Subcutaneous abdominal adipose tissue (tissue), 5 donors: ENCODE data around the gene ADAMTSL5.

Experiments used
- H3K27ac ChIP-seq: one replicate; pipeline ENCODE4 v1.7.0; 2013; ENCODE audit warnings: low read depth, mild to moderate bottlenecking, inconsistent platforms, low read length, moderate library complexity
- H3K27me3 ChIP-seq, 5 donors: one replicate each; pipeline ENCODE4 v1.7.0; 2013; ENCODE audit warnings: low read length in 5 of 5, inconsistent platforms in 1 of 5; ENCODE audit not compliant: control insufficient read depth in 5 of 5, insufficient read depth in 4 of 5
- H3K36me3 ChIP-seq, 5 donors: one replicate each; pipeline ENCODE4 v1.7.0; 2013; ENCODE audit warnings: low read length in 5 of 5; ENCODE audit not compliant: control insufficient read depth in 5 of 5, insufficient read depth in 5 of 5
- H3K4me1 ChIP-seq, 5 donors: one replicate each; pipeline ENCODE4 v1.7.0; 2013; ENCODE audit warnings: low read length in 5 of 5, mild to moderate bottlenecking in 3 of 5, moderate library complexity in 1 of 5; ENCODE audit not compliant: control insufficient read depth in 5 of 5, insufficient read depth in 5 of 5
- H3K4me3 ChIP-seq, 5 donors: one replicate each; pipeline ENCODE4 v1.7.0; 2013; ENCODE audit warnings: low read length in 5 of 5, low read depth in 1 of 5
- H3K9ac ChIP-seq, 5 donors: one replicate each; pipeline ENCODE4 v1.7.0; 2013; ENCODE audit warnings: low read length in 5 of 5, mild to moderate bottlenecking in 4 of 5, moderate library complexity in 3 of 5
- H3K9me3 ChIP-seq, 5 donors: one replicate each; pipeline ENCODE4 v1.7.0; 2013; ENCODE audit warnings: low read length in 5 of 5; ENCODE audit not compliant: control insufficient read depth in 5 of 5
- donor health status: healthy.
- donor health status: healthy.
- donor health status: healthy.
- donor health status: healthy.
- donor health status: healthy.

The ADAMTSL5 gene

DNA sequence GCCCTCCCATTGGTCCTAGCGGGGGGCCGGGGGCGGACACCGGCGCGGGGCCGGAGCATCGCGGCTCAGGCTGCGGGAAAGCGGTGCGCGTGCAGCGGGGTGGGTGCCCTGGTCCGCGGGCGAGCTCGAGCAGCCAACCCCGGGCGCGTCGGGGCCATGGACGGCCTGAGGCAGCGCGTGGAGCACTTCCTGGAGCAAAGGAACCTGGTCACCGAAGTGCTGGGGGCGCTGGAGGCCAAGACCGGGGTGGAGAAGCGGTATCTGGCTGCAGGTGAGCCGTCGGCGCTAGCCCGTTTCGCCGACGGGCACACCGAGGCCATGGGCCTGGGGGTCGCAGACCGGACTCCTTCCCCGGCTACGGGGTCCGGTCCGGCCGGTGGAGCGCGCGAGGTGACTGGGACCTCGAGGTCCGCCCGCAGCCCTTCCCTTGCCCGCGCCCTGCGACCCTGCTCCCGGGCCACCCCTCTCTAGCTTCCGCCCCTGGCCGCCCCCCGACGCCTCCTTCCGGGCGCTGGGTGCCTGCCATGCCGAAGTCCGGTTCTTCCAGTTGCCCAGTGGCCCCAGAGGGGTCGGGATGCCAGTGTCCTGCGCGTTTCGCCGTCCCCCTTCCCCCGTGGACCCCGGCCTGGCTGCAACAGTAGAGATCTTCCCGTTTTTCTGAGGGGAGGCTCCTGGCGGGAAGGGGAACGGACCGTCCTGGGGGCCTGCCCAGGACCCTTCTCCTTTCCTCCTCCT, 21.5 kb downstream of the ADAMTSL5 start, which contains the start of gene REEP6:
REEP6 (plus strand) TSS at position 68 of the 735 bp plus-strand sequence; CDS start at position 157, 89 bp downstream.
- no peaks in the 10 kb centered on the region for H3K9me3 ChIP-seq
- no peaks in the 10 kb centered on the region for H3K36me3 ChIP-seq
- H3K27ac ChIP-seq: no peak within 1 kb of the TSS
- H3K27me3 ChIP-seq: peaks cover 0 to 14% (median 4%) of the 10 kb centered on the region in 5 donors
- H3K9ac ChIP-seq: peak within 1 kb of the TSS in 4 of 5 donors; percentile 40 to 71 (median 52)
- H3K4me1 ChIP-seq: peaks cover 0 to 44% (median 33%) of the 10 kb centered on the region in 5 donors
- peak within 1 kb of the TSS; percentile 73 to 80 (median 77) for H3K4me3 ChIP-seq

DNA sequence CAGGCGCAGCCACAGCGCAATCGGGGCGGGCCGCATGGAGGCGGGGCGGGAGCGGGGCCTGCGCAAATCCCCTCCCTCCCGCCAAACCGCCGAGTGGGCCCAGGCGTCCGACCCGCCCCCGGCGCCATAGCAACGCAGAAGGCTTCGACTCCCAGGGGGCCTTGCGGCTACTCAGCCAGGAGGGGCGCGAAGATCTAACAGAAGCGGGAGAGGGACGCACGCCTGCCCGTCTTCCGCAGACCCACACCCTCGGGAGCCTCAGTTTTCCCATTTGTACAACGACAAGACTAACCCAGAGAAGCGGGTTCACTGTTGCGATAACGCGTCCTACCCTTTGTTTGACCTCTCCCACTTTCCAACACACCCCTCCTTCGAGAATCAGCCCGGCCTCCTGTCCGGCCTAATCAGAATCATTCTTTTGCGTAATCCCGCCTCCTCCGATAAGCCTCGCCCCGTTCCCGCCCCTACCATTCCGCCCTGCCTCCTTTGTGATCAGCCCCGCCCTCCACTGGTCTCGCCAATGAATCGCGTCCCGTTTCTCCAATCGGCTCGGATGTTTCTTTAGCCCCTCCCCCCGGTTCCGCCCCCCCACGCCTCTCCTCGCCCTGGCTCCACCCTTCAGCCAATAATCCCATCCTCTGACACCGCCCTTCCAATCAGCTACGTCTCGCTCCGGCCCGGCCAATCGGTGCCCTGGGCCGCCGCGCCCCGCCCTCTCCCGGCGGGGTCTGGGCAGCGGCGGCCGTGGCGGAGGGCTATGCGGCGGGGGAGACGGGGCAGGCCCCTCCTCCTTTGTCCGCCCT, 22.3 kb downstream of the ADAMTSL5 start, which contains the start of gene PCSK4:
PCSK4 (minus strand) TSS at position 40 of the 803 bp plus-strand sequence; CDS start at position 36, 4 bp downstream.
- Histone ChIP-seq H3K4me3 (peak within 1 kb of the TSS; percentile 73 to 80 (median 77)), H3K9me3 (no peaks in the 10 kb centered on the region), H3K27me3 (peaks cover 0 to 10% (median 0%) of the 10 kb centered on the region in 5 donors), H3K4me1 (peaks cover 0 to 44% (median 33%) of the 10 kb centered on the region in 5 donors), H3K27ac (no peak within 1 kb of the TSS), H3K9ac (peak within 1 kb of the TSS in 4 of 5 donors; percentile 40 to 71 (median 52)), H3K36me3 (no peaks in the 10 kb centered on the region)

DNA sequence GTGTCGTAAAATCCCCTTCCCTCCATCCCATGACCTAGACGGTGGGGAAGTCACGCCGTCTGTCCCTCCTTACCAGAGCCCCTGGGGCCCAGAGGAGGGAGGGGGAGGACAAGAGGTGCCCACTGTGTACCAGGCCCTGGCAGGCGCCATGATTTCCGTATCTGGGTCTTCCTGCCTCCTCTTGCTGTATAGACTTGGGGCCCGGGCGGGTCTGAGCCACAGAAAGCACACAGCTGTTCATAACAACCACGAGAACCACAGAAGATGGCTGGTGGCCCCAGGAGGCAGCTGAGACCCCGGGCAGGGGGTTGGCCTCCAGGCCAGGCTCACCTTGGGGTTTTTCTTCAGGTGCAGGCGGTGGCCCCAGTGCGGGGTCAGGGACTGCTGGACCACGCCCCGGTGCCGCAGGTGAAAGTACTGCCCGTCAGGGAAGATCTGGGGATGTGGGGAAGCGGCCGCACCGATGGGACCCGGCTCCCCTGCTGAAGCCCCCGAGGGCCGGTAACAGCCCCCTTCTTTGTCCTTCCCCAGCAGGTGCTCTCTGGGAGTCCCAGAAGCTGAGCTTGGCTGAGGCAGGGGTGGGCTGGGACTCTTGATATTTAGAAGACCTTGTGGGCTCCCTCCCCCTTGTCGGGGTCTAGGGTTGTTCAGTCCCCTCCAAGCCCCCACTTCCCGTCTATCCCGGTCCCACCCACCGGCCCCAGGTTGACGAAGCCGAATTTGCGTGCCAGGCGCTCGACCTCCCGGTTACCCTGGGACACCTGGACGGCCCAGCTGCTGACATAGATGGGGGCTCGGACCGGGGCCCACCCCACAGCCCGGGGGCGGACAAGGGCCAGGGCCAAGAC, 23.1 kb downstream of the ADAMTSL5 start:
- Histone ChIP-seq H3K9me3 (no peaks in the 10 kb centered on the region), H3K9ac (peak overlapping the region in 3 of 5 donors; percentile 41 to 71 (median 64)), H3K4me1 (peaks cover 0 to 44% (median 33%) of the 10 kb centered on the region in 5 donors), H3K36me3 (no peaks in the 10 kb centered on the region), H3K27me3 (peaks cover 0 to 10% (median 0%) of the 10 kb centered on the region in 5 donors), H3K27ac (no peak overlapping the region), H3K4me3 (peak overlapping the region in 4 of 5 donors; percentile 73 to 80 (median 78))

DNA sequence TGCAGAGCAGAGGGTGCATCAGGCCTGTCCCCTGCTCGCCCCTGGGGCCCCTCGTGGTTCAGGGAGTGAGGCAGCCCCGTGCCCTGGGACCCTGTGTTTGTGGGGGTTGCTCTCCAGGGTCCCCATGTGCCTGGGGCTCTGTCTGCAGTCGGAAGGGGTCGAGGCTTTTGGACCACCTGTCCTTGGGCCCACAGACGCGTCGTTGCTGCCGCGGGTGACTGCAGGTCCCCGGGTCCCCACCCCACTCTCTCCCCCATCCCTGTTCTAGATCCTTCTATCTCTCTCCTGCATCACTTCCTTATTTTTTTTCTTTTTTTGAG, 24.6 kb downstream of the ADAMTSL5 start:
- Histone ChIP-seq H3K27ac (no peak overlapping the region), H3K9ac (no peak overlapping the region), H3K4me3 (no peak overlapping the region), H3K27me3 (peaks cover 0 to 8% (median 0%) of the 10 kb centered on the region in 5 donors), H3K36me3 (no peaks in the 10 kb centered on the region), H3K9me3 (no peaks in the 10 kb centered on the region), H3K4me1 (peaks cover 0 to 33% (median 31%) of the 10 kb centered on the region in 5 donors)

DNA sequence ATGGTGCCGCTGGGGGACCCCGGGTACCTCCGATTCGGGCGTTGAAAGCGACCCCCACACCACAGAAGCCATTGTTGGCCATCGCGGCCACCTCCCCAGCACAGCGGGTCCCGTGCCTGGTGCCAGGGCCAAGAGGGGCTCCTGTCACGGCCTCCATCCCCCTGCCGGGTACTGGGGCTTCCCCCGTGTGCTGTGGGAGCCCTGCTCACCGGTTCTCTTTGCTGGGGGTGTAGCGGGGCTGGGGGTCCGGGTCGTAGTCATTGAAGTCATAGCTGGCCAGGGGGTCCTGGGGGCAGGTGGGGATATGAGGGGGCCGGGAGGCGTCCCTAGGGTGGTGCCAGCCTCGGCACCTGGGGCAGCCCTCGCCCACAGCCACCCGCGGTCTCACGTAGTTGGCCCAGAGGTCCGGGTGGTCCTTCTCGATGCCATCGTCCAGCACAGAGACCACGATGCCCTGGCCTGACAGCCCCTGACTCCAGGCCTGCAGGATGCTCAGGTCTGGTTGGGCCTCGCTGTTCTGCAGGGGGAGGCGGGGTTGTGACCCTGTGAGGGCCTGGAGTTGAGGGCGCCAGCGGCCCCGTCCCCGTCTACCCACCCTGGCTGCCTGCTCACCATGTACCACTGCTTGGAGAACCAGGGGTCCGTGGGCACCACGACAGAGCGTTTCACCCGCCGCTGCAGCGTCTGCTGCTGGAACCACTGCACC, 25.1 kb downstream of the ADAMTSL5 start:
- no peak overlapping the region for H3K27ac ChIP-seq
- H3K4me1 ChIP-seq: peaks cover 0 to 28% (median 26%) of the 10 kb centered on the region in 5 donors
- H3K36me3 ChIP-seq: no peaks in the 10 kb centered on the region
- H3K9ac ChIP-seq: no peak overlapping the region
- H3K9me3 ChIP-seq: no peaks in the 10 kb centered on the region
- H3K4me3 ChIP-seq: no peak overlapping the region
- H3K27me3 ChIP-seq: peaks cover 0 to 3% (median 0%) of the 10 kb centered on the region in 5 donors

DNA sequence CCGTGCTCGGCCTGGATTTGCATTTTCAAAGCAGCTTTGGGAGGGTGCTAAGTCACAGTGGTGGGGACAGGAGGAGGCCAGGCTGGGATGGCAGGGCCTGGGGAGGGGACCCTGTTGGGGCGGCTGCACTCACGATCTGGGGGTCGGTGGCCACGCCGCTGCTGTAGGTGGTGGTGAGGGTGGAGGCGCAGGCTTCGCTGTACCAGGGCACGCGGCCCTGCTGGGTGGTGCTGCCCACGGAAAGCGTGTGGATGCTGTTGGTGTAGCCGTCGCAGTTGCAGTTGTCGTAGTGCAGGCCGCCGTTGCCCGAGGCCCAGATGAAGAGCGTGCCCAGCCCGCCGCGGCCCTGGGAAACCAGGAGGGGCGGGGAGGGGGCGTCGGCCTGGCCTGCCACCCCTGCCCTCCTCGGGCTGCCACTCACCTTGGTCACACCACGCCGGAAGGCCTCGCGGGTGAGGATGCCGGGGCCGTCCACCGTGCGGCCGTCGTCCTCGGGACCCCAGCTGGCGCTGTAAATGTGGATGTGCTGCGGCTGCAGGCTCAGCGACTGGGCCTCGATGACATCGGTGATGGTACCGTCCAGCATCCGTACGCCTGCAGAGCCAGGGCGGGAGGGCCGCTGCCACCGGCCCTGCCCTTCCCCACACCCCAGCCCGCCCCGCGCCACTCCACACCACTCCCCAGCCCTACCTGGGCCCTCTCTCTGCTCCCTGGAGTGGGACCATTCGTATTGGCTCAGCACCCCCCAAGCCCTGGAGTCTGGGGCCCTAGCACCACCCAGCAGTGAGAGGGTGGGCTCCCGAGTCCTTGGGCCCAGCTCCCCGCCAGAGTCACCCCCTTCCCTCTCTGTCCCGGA, 25.9 kb downstream of the ADAMTSL5 start:
- Histone ChIP-seq H3K27me3 (no peaks in the 10 kb centered on the region), H3K36me3 (no peaks in the 10 kb centered on the region), H3K4me3 (no peak overlapping the region), H3K9me3 (no peaks in the 10 kb centered on the region), H3K9ac (no peak overlapping the region), H3K4me1 (peaks cover 0 to 22% (median 20%) of the 10 kb centered on the region in 5 donors), H3K27ac (no peak overlapping the region)

DNA sequence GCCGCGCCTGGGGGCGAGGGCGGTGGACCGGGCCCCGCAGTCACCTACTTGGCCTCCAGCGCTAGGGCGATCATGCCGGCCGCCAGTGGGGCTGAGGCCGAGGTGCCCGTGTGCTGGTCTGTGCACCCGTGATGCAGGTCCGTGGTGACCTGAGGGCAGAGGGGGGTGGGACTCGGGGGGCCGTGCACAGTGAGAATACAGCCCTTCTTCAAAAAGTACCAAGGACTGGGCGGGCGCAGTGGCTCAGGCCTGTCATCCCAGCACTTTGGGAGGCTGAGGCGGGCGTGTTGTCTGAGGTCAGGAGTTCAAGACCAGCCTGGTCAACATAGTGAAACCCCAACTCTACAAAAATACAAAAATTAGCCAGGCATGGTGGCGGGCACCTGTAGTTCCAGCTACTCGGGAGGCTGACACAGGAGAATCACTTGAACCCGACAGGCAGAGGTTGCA, 28.8 kb downstream of the ADAMTSL5 start:
- Histone ChIP-seq H3K27me3 (no peaks in the 10 kb centered on the region), H3K36me3 (no peaks in the 10 kb centered on the region)

DNA sequence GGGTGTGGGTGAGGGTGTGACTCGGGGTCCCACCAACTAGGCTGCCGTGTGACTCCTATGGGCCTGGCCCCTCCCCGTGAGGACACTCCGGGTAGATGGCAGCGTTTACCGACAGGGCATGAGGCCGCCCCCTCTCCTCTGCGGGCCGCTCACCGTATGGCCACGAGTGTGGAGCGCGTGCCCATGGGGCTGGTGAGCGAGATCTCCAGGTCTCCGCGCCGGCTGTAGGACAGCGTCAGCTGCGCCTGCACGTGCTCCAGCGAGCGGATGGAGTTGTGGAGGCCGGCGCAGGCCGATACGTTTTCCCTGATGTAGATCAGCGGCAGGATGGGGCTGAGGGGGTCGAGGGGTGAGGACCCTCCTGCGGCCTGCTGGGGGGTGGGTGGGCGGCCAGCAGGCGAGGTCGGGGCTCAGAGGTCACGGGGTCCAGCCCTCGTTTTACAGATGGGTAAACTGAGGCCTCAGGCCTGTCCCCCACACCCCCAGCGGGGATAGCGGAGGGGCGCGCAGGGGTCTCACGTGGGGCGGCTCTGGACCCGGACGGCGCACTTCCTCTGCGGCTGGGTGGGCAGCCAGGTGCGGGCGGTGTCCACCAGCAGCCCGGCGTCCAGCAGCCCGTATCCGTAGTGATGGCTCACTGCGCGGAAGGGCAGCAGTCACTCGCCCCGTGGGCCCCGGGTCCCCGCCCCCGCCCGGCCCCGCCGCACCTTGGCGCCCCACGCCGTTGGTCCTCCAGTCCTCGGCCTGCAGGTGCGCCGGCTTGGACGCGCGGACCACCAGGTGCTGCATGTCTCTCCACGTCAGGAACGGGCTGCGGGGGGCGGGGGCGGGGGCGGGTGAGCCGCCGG, 29.5 kb downstream of the ADAMTSL5 start:
- H3K9me3 ChIP-seq: no peaks in the 10 kb centered on the region
- no peak overlapping the region for H3K27ac ChIP-seq
- H3K9ac ChIP-seq: no peak overlapping the region
- no peaks in the 10 kb centered on the region for H3K36me3 ChIP-seq
- peaks cover 0 to 11% (median 11%) of the 10 kb centered on the region in 5 donors for H3K4me1 ChIP-seq
- no peak overlapping the region for H3K4me3 ChIP-seq
- no peaks in the 10 kb centered on the region for H3K27me3 ChIP-seq

More for the DNA sequence above, 28.8 kb downstream of the ADAMTSL5 start:
- Histone ChIP-seq H3K27ac (no peak overlapping the region), H3K4me3 (no peak overlapping the region), H3K9ac (no peak overlapping the region), H3K4me1 (peaks cover 0 to 6% (median 5%) of the 10 kb centered on the region in 5 donors), H3K9me3 (no peaks in the 10 kb centered on the region)
